HepG2 (cell line): ENCODE results near the gene ZCCHC4. TPM values are rescaled to one million over a fixed set of nuclear protein-coding genes. Genes with fewer than 3 reads are reported as not detected.

Experiments used
- CREB1 ChIP-seq, 2 experiments: fragments of 450-650 bp in 1 of 2; IDR thresholded peaks; 2 replicates each; pipeline ENCODE4 v1.6.1; 2016 to 2017; ENCODE audit warnings: control low read depth in 1 of 2, mild to moderate bottlenecking in 1 of 2, missing compliant biosample characterization in 1 of 2, missing genetic modification characterization in 1 of 2
- FIP1L1 ChIP-seq: fragments of 200-400 bp; formaldehyde crosslinking; IDR thresholded peaks from 2 replicates; pipeline ENCODE4 v1.6.1; 2018; ENCODE audit warnings: low read depth, mild to moderate bottlenecking, low read length, moderate library complexity, borderline replicate concordance; ENCODE audit not compliant: insufficient read depth
- NCOR1 ChIP-seq: fragments of 200-600 bp; sonication (generic); IDR thresholded peaks from 2 replicates; pipeline ENCODE4 v1.7.0; 2017; ENCODE audit warnings: antibody characterized with exemption, low read length, borderline replicate concordance
- NFRKB ChIP-seq: fragments of 450-650 bp; IDR thresholded peaks from 2 replicates; pipeline ENCODE4 v1.6.1; 2017
- NR2F1 ChIP-seq, 2 experiments: fragments of 450-650 bp in 1 of 2; formaldehyde crosslinking in 1 of 2; IDR thresholded peaks; 2 replicates each; pipeline versions ENCODE4 v1.5.0 to v1.6.1; 2016 to 2020; ENCODE audit warnings: mild to moderate bottlenecking in 1 of 2, missing compliant biosample characterization in 1 of 2, missing genetic modification reagents in 1 of 2, moderate library complexity in 1 of 2
- PHF8 ChIP-seq: sonication (generic); formaldehyde crosslinking; IDR thresholded peaks from 2 replicates; pipeline ENCODE4 v1.5.0; 2020; ENCODE audit warnings: missing genetic modification reagents
- RAD51 ChIP-seq: fragments of 450-650 bp; IDR thresholded peaks from 2 replicates; pipeline ENCODE4 v1.6.1; 2016; ENCODE audit warnings: borderline replicate concordance
- SALL1 ChIP-seq: sonication (generic); formaldehyde crosslinking; IDR thresholded peaks from 2 replicates; pipeline ENCODE4 v1.8.0; 2022; ENCODE audit warnings: mild to moderate bottlenecking, missing genetic modification reagents
- THYN1 ChIP-seq: sonication (generic); formaldehyde crosslinking; IDR thresholded peaks from 2 replicates; pipeline ENCODE4 v1.8.1; 2023; ENCODE audit warnings: low read depth, mild to moderate bottlenecking, moderate library complexity, missing genetic modification reagents, borderline replicate concordance
- TP53 ChIP-seq: sonication (generic); formaldehyde crosslinking; conservative IDR thresholded peaks from 2 replicates; pipeline ENCODE4 v1.4.0; 2020; ENCODE audit warnings: missing genetic modification reagents
- U2AF1 ChIP-seq: fragments of 200-400 bp; formaldehyde crosslinking; optimal IDR thresholded peaks from 2 replicates; pipeline ENCODE3; 2017; ENCODE audit warnings: mild to moderate bottlenecking, low read depth, low read length
- ZBTB44 ChIP-seq: sonication (generic); formaldehyde crosslinking; IDR thresholded peaks from 2 replicates; pipeline ENCODE4 v1.4.0; 2020; ENCODE audit warnings: missing genetic modification reagents
- ZNF121 ChIP-seq: sonication (generic); formaldehyde crosslinking; IDR thresholded peaks from 2 replicates; pipeline ENCODE4 v1.5.0; 2020; ENCODE audit warnings: mild to moderate bottlenecking, missing genetic modification reagents
- ZNF143 ChIP-seq: sonication (generic); formaldehyde crosslinking; IDR thresholded peaks from 2 replicates; pipeline ENCODE4 v1.4.0; 2020; ENCODE audit warnings: missing genetic modification reagents
- ZNF280B ChIP-seq: sonication (generic); formaldehyde crosslinking; IDR thresholded peaks from 2 replicates; pipeline ENCODE4 v1.5.0; 2020; ENCODE audit warnings: missing genetic modification reagents, mild to moderate bottlenecking, borderline replicate concordance
- ZNF335 ChIP-seq: sonication (generic); formaldehyde crosslinking; IDR thresholded peaks from 2 replicates; pipeline ENCODE4 v1.4.0; 2020; ENCODE audit warnings: missing genetic modification reagents
- ZNF513 ChIP-seq: sonication (generic); formaldehyde crosslinking; conservative IDR thresholded peaks from 2 replicates; pipeline ENCODE4 v1.5.0; 2020; ENCODE audit warnings: missing genetic modification reagents
- ZNF652 ChIP-seq: IDR thresholded peaks from 2 replicates; pipeline ENCODE4 v1.6.1; 2016; ENCODE audit warnings: low read depth, borderline replicate concordance
- polyA plus RNA-seq, 8 experiments: library from polyadenylated mRNA; depleted of rRNA in 3 of 8; stranded (reverse) in 7 of 8; unstranded in 1 of 8; fragments of >200 nt; fragmentation: Illumina TruSeq in 4 of 8; extraction: Trizol in 4 of 8; gene quantifications; 2 replicates each; pipeline versions ENCODE4 v1.2.1 to v1.2.3, GENCODE V29; 2011 to 2016; ENCODE audit warnings: low read depth in 4 of 8, missing spikeins in 1 of 8, mixed read lengths in 1 of 8; ENCODE audit not compliant: insufficient read depth in 1 of 8
- total RNA-seq, 5 experiments: library from RNA; depleted of rRNA; stranded (reverse); fragments of >200 nt; fragmentation: Illumina TruSeq; extraction: Trizol; gene quantifications; 2 replicates each; pipeline ENCODE4 v1.2.3, GENCODE V29; 2016; ENCODE audit warnings: low read depth in 1 of 5
- TF ChIP-seq, protein P1 (sequence below): sonication (generic); formaldehyde crosslinking; IDR thresholded peaks from 2 replicates; pipeline ENCODE4 v1.5.1; 2020; ENCODE audit warnings: missing genetic modification reagents, mild to moderate bottlenecking, borderline replicate concordance
- TF ChIP-seq, protein P2 (sequence below): sonication (generic); formaldehyde crosslinking; IDR thresholded peaks from 2 replicates; pipeline ENCODE4 v1.5.1; 2020; ENCODE audit warnings: missing genetic modification reagents, mild to moderate bottlenecking, borderline replicate concordance

The ZCCHC4 gene
- total and polyA plus RNA-seq, 2 of the 13 experiments (the other 11 are each of a cell fraction or from before 2014, with no cell fraction given), result 13.2 to 15.0 TPM

GRCh38 chr4:25312496-25313200 is at the start of gene ZCCHC4 (continued):
- TF ChIP-seq U2AF1, result peak; percentile 100
- TF ChIP-seq, protein P1, sequence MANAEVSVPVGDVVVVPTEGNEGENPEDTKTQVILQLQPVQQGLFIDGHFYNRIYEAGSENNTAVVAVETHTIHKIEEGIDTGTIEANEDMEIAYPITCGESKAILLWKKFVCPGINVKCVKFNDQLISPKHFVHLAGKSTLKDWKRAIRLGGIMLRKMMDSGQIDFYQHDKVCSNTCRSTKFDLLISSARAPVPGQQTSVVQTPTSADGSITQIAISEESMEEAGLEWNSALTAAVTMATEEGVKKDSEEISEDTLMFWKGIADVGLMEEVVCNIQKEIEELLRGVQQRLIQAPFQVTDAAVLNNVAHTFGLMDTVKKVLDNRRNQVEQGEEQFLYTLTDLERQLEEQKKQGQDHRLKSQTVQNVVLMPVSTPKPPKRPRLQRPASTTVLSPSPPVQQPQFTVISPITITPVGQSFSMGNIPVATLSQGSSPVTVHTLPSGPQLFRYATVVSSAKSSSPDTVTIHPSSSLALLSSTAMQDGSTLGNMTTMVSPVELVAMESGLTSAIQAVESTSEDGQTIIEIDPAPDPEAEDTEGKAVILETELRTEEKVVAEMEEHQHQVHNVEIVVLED, result peak; percentile 85
- TF ChIP-seq FIP1L1, result peak; percentile 87; the same call in 1 of the 2 replicates
- TF ChIP-seq NFRKB, result peak; percentile 90
- TF ChIP-seq CREB1 (IDR thresholded peaks at IDR 0.05), result peak; percentile 46
- TF ChIP-seq CREB1 (CRISPR knock-in tag; IDR thresholded peaks at IDR 0.05), result peak; percentile 80
- peak; percentile 72; the same call in 1 of the 2 replicates for TF ChIP-seq ZNF280B (CRISPR knock-in tag)
- TF ChIP-seq THYN1, result no peak
- peak in 1 of 2 experiments; percentile 10; a peak in 1 of 4 replicates for TF ChIP-seq NR2F1 (CRISPR knock-in tag; IDR thresholded peaks at IDR 0.05)
- no peak for TF ChIP-seq ZNF121
- peak; percentile 78; the same call in 1 of the 2 replicates for TF ChIP-seq TP53
- TF ChIP-seq ZNF513 (CRISPR knock-in tag), result no peak
- TF ChIP-seq ZBTB44, result peak; percentile 72; the same call in 1 of the 2 replicates
- peak; percentile 76 for TF ChIP-seq PHF8 (CRISPR knock-in tag)
- TF ChIP-seq RAD51, result no peak
- TF ChIP-seq, protein P2, sequence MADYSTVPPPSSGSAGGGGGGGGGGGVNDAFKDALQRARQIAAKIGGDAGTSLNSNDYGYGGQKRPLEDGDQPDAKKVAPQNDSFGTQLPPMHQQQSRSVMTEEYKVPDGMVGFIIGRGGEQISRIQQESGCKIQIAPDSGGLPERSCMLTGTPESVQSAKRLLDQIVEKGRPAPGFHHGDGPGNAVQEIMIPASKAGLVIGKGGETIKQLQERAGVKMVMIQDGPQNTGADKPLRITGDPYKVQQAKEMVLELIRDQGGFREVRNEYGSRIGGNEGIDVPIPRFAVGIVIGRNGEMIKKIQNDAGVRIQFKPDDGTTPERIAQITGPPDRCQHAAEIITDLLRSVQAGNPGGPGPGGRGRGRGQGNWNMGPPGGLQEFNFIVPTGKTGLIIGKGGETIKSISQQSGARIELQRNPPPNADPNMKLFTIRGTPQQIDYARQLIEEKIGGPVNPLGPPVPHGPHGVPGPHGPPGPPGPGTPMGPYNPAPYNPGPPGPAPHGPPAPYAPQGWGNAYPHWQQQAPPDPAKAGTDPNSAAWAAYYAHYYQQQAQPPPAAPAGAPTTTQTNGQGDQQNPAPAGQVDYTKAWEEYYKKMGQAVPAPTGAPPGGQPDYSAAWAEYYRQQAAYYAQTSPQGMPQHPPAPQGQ, result no peak
- TF ChIP-seq ZNF143 (CRISPR knock-in tag), result peak; percentile 82
- TF ChIP-seq SALL1 (CRISPR knock-in tag), result peak; percentile 90
- no peak; the same call in 1 of the 2 replicates for TF ChIP-seq NCOR1
- TF ChIP-seq ZNF335 (CRISPR knock-in tag), result peak; percentile 75; the same call in 1 of the 2 replicates
- TF ChIP-seq ZNF652 (CRISPR knock-in tag), result peak; percentile 51; the same call in 1 of the 2 replicates
